ENCODE results near the gene GLIS2. TPM values are rescaled to one million over a fixed set of nuclear protein-coding genes. Genes with fewer than 3 reads are reported as not detected.

GLIS2 gene
- total RNA-seq, 1 experiment from 2014 or later = 18.2 TPM

GRCh38 chr16:4271176-4272113 is 44.4 kb upstream of the GLIS2 start (continued):
- TF ChIP-seq REST (IDR thresholded peaks at IDR 0.05; ENCODE audit: low read depth) (no peak), SRF (IDR thresholded peaks at IDR 0.05; ENCODE audit: low read depth) (no peak), SP1 (IDR thresholded peaks at IDR 0.05; ENCODE audit: low read depth) (peak; percentile 33; the same call in 1 of the 2 replicates), TCF7L2 (IDR thresholded peaks at IDR 0.05; ENCODE audit: borderline replicate concordance, extremely low read depth, insufficient read depth, insufficient read length) (no peak), POLR2A (IDR thresholded peaks at IDR 0.05; ENCODE audit: borderline replicate concordance, extremely low read depth, insufficient read depth, insufficient read length) (peak; percentile 59), ZNF274 (IDR thresholded peaks at IDR 0.05; ENCODE audit: low read depth, low read length) (no peak), EZH2phosphoT487 (IDR thresholded peaks at IDR 0.05; ENCODE audit: borderline replicate concordance) (no peak), CTCF (IDR thresholded peaks at IDR 0.05 in 2 of 3, conservative IDR thresholded peaks at IDR 0.05 in 1 of 3; ENCODE audit: borderline replicate concordance in 1 of 3, insufficient read depth in 1 of 3, low read depth in 2 of 3, low read length in 2 of 3) (no peak), JUND (IDR thresholded peaks at IDR 0.05) (no peak), YY1 (IDR thresholded peaks at IDR 0.05; ENCODE audit: extremely low read depth, insufficient replicate concordance, low read depth, low read length) (peak; percentile 85), FOSL1 (IDR thresholded peaks at IDR 0.05; ENCODE audit: low read depth) (no peak)
